NCI-H2171 treated with DMSO at 0.1 percent for 48 hours (cell line): ENCODE data around the gene CKAP5.

ENCODE experiments used
- DNase-seq: peaks from one replicate; lab custom pipeline; 2025; lab: John Stamatoyannopoulos, UW

CKAP5 gene

GRCh38 chr11:46845740-46846509 lies at the start of gene CKAP5:
Gene CKAP5, minus strand, starts transcription at chr11:46846280. Its CDS starts 25,049 bp downstream, at chr11:46821231.
- peak; percentile 86 for DNase-seq

GRCh38 chr11:46895821-46896220 lies 49.7 kb upstream of the CKAP5 start:
- peak; percentile 20 for DNase-seq

GRCh38 chr11:46894961-46895360 lies 48.9 kb upstream of the CKAP5 start:
- no peak for DNase-seq

- no peak for DNase-seq
These were observed 48.4 kb upstream of the CKAP5 start for GRCh38 chr11:46894506-46894905.

GRCh38 chr11:46892838-46893237 lies 46.8 kb upstream of the CKAP5 start:
- no peak for DNase-seq

GRCh38 chr11:46892109-46892508 lies 46.0 kb upstream of the CKAP5 start:
- no peak for DNase-seq

- DNase-seq = no peak
These were observed 44.6 kb upstream of the CKAP5 start for GRCh38 chr11:46890665-46891064.

GRCh38 chr11:46889689-46890475 lies 43.8 kb upstream of the CKAP5 start:
- peak; percentile 85 for DNase-seq

- no peak for DNase-seq
These were observed 43.2 kb upstream of the CKAP5 start for GRCh38 chr11:46889251-46889650.

- peak; percentile 27 for DNase-seq
These were observed 42.6 kb upstream of the CKAP5 start for GRCh38 chr11:46888636-46889035.

- no peak for DNase-seq
These were observed 40.1 kb upstream of the CKAP5 start for GRCh38 chr11:46886211-46886610.

GRCh38 chr11:46879056-46879585 lies 33.0 kb upstream of the CKAP5 start:
- no peak for DNase-seq

- DNase-seq = no peak
These were observed 31.5 kb upstream of the CKAP5 start for GRCh38 chr11:46877580-46877979.

GRCh38 chr11:46876471-46876870 lies 30.4 kb upstream of the CKAP5 start:
- no peak for DNase-seq

- DNase-seq = no peak
These were observed 28.5 kb upstream of the CKAP5 start for GRCh38 chr11:46874586-46874985.

- DNase-seq = no peak
These were observed 22.8 kb upstream of the CKAP5 start for GRCh38 chr11:46868912-46869311.

GRCh38 chr11:46865340-46865739 lies 19.3 kb upstream of the CKAP5 start:
- no peak for DNase-seq

GRCh38 chr11:46860218-46860617 lies 14.1 kb upstream of the CKAP5 start:
- no peak for DNase-seq

- no peak for DNase-seq
These were observed 13.0 kb upstream of the CKAP5 start for GRCh38 chr11:46858920-46859546.

- DNase-seq = no peak
These were observed 11.6 kb upstream of the CKAP5 start for GRCh38 chr11:46857666-46858065.

- DNase-seq = no peak
These were observed 10.7 kb upstream of the CKAP5 start for GRCh38 chr11:46856605-46857343.

- no peak for DNase-seq
These were observed 9.8 kb upstream of the CKAP5 start for GRCh38 chr11:46855863-46856262.
